DOHH2 (cell line): ENCODE measurements around the gene GABRB1.

Source experiments
- H3F3A ChIP-seq: fragments of 200-600 bp; sonication (generic), shearing (Covaris generic); 2 replicates; pipeline ENCODE4 v1.6.0; 2016; ENCODE audit warnings: antibody characterized with exemption, mild to moderate bottlenecking; ENCODE audit not compliant: control insufficient read depth, insufficient read depth
- H3K27ac ChIP-seq: fragments of 200-600 bp; sonication (generic); 2 replicates; pipeline ENCODE4 v1.5.1; 2014; ENCODE audit warnings: low read depth, mild to moderate bottlenecking, low read length, moderate library complexity
- H3K27me3 ChIP-seq: fragments of 200-600 bp; sonication (generic); 2 replicates; pipeline ENCODE4 v1.6.1; 2014; ENCODE audit warnings: mild to moderate bottlenecking, low read length, mixed read lengths; ENCODE audit not compliant: control insufficient read depth
- H3K36me3 ChIP-seq: fragments of 200-600 bp; sonication (generic); 2 replicates; pipeline ENCODE4 v1.6.1; 2014; ENCODE audit warnings: mild to moderate bottlenecking, low read length, moderate library complexity, mixed read lengths; ENCODE audit not compliant: control insufficient read depth
- H3K4me1 ChIP-seq: fragments of 200-600 bp; sonication (generic); 2 replicates; pipeline ENCODE4 v1.6.1; 2014; ENCODE audit warnings: mild to moderate bottlenecking, low read length, mixed read lengths; ENCODE audit not compliant: control insufficient read depth
- H3K4me2 ChIP-seq: fragments of 200-600 bp; sonication (generic); 2 replicates; pipeline ENCODE4 v1.6.0; 2014; ENCODE audit warnings: mild to moderate bottlenecking, low read length, moderate library complexity
- H3K4me3 ChIP-seq: fragments of 200-600 bp; sonication (generic); 2 replicates; pipeline ENCODE4 v1.5.1; 2014; ENCODE audit warnings: mild to moderate bottlenecking, low read length, mixed read lengths
- H3K79me2 ChIP-seq: fragments of 200-600 bp; sonication (generic); 2 replicates; pipeline ENCODE4 v1.6.1; 2014; ENCODE audit warnings: mild to moderate bottlenecking, low read length, mixed read lengths; ENCODE audit not compliant: control insufficient read depth
- H3K9me2 ChIP-seq: fragments of 200-600 bp; sonication (generic); replicated peaks from 2 replicates; pipeline ENCODE4 v1.6.1; 2014; ENCODE audit warnings: mild to moderate bottlenecking, low read length, mixed read lengths; ENCODE audit not compliant: control insufficient read depth
- H3K9me3 ChIP-seq: fragments of 200-600 bp; sonication (generic); 2 replicates; pipeline ENCODE4 v1.6.1; 2014; ENCODE audit warnings: antibody characterized with exemption, low read length, mixed read lengths; ENCODE audit not compliant: control insufficient read depth, insufficient read depth
- H4K20me1 ChIP-seq: fragments of 200-600 bp; sonication (generic); 2 replicates; pipeline ENCODE4 v1.6.0; 2014; ENCODE audit warnings: low read depth, mild to moderate bottlenecking, antibody characterized with exemption, low read length, moderate library complexity; ENCODE audit not compliant: control insufficient read depth, insufficient read depth
- CTCF ChIP-seq: fragments of 200-600 bp; sonication (generic); IDR thresholded peaks from one replicate; pipeline ENCODE4 v1.5.1; 2014; ENCODE audit warnings: antibody characterized with exemption, mild to moderate bottlenecking, low read depth, low read length; ENCODE audit not compliant: poor library complexity, severe bottlenecking
- EZH2phosphoT487 ChIP-seq: fragments of 200-600 bp; sonication (generic); IDR thresholded peaks from 2 replicates; pipeline ENCODE4 v1.6.1; 2017; ENCODE audit warnings: borderline replicate concordance, mild to moderate bottlenecking, antibody characterized with exemption, low read length, moderate library complexity, mixed read lengths

The GABRB1 gene

GRCh38 chr4:47031011-47031678 lies at the start of gene GABRB1:
TSS of gene GABRB1 (plus strand) at chr4:47031567.
- no peak for TF ChIP-seq CTCF
- TF ChIP-seq EZH2phosphoT487, result no peak
- no peaks in the 10 kb centered on the region for H4K20me1 ChIP-seq
- H3K9me2 ChIP-seq, result no peaks in the 10 kb centered on the region
- H3K27ac ChIP-seq, result no peak within 1 kb of the TSS
- H3K4me2 ChIP-seq, result peak within 1 kb of the TSS; percentile 38
- H3K9me3 ChIP-seq, result no peaks in the 10 kb centered on the region
- no peaks in the 10 kb centered on the region for H3F3A ChIP-seq
- no peaks in the 10 kb centered on the region for H3K79me2 ChIP-seq
- no peaks in the 10 kb centered on the region for H3K36me3 ChIP-seq
- peak within 1 kb of the TSS; percentile 31; the same call in 1 of the 2 replicates for H3K4me3 ChIP-seq
- H3K27me3 ChIP-seq, result peaks cover 9% of the 10 kb centered on the region
- H3K4me1 ChIP-seq, result no peaks in the 10 kb centered on the region; the same call in 1 of the 2 replicates

GRCh38 chr4:46984781-46985180 lies 46.6 kb upstream of the GABRB1 start:
- Histone ChIP-seq H3K9me2 (no peaks in the 10 kb centered on the region), H4K20me1 (no peaks in the 10 kb centered on the region), H3K36me3 (no peaks in the 10 kb centered on the region), H3K79me2 (no peaks in the 10 kb centered on the region), H3K9me3 (no peaks in the 10 kb centered on the region), H3K4me1 (no peaks in the 10 kb centered on the region), H3K4me3 (no peak overlapping the region), H3K27me3 (no peaks in the 10 kb centered on the region; the same call in 1 of the 2 replicates), H3K4me2 (no peak overlapping the region), H3F3A (no peaks in the 10 kb centered on the region), H3K27ac (no peak overlapping the region)
- TF ChIP-seq CTCF, result no peak
- no peak for TF ChIP-seq EZH2phosphoT487

- Histone ChIP-seq H3K27ac (no peak overlapping the region), H3K79me2 (no peaks in the 10 kb centered on the region)
- no peak for TF ChIP-seq CTCF
- no peak for TF ChIP-seq EZH2phosphoT487
Observed at GRCh38 chr4:46986922-46987638, 44.3 kb upstream of the GABRB1 start.

More at GRCh38 chr4:46986922-46987638, 44.3 kb upstream of the GABRB1 start:
- no peak overlapping the region for H3K4me2 ChIP-seq
- no peaks in the 10 kb centered on the region for H3K4me1 ChIP-seq
- no peaks in the 10 kb centered on the region; the same call in none of the 2 replicates for H3K27me3 ChIP-seq
- H3K36me3 ChIP-seq, result no peaks in the 10 kb centered on the region
- H3K4me3 ChIP-seq, result no peak overlapping the region
- no peaks in the 10 kb centered on the region for H3K9me3 ChIP-seq
- H3F3A ChIP-seq, result no peaks in the 10 kb centered on the region
- no peaks in the 10 kb centered on the region for H4K20me1 ChIP-seq
- H3K9me2 ChIP-seq, result no peaks in the 10 kb centered on the region
